RWPE1 (cell line): ENCODE data around the gene AP3B2.

ENCODE experiments used
- CTCF ChIA-PET: fragments of 350-600 bp; sonication (Branson Sonifier 250); formaldehyde crosslinking; extraction: SDS; loops from one replicate; lab custom pipeline; 2021; lab: Yijun Ruan, JAX
- POLR2A ChIA-PET: fragments of 400-600 bp; formaldehyde crosslinking; extraction: SDS; loops from one replicate; lab custom pipeline; 2020; ENCODE audit warnings: antibody characterized with exemption; ENCODE audit not compliant: low non-redundant PET; lab: Yijun Ruan, JAX
- DNase-seq: peaks from one replicate; pipeline ENCODE4 v3.0.0; 2012; ENCODE audit warnings: low spot score
- H3K27ac ChIP-seq: fragments of 450-650 bp; 2 replicates; pipeline ENCODE4 v1.5.1; 2017
- TF ChIP-seq, protein P1 (sequence below): fragments of 450-650 bp; conservative IDR thresholded peaks from 2 replicates; pipeline ENCODE4 v1.5.1; 2017; ENCODE audit warnings: low read depth, mild to moderate bottlenecking

The AP3B2 gene

DNA sequence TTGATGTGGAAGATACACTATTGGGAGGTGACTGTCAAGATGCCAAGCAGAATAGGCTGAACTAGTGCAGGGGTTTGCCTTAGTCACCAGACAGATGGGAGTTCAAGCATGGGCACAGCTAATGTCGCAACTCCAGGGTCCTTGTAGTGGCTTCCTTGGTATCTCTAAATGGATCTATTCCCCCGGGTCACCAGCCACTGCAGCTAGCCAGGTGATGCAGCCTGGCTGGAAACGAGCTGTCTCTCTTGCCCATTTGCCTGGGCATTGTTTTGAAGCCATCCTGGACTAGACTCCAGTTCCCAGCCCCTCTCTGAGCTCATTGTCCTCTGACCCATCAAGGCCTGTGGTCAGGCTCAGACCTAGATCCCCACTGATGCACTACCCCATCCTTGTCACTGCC lies 54.1 kb downstream of the AP3B2 start:
- no peak for DNase-seq
- ChIA-PET CTCF (interaction anchor here (0.7 kb wide), 1 partner anchor 10 kb away, joined by 3 read pairs; no protein-coding TSS in a partner anchor), POLR2A (no interaction called here)
- no peak overlapping the region for H3K27ac ChIP-seq
- TF ChIP-seq, protein P1, sequence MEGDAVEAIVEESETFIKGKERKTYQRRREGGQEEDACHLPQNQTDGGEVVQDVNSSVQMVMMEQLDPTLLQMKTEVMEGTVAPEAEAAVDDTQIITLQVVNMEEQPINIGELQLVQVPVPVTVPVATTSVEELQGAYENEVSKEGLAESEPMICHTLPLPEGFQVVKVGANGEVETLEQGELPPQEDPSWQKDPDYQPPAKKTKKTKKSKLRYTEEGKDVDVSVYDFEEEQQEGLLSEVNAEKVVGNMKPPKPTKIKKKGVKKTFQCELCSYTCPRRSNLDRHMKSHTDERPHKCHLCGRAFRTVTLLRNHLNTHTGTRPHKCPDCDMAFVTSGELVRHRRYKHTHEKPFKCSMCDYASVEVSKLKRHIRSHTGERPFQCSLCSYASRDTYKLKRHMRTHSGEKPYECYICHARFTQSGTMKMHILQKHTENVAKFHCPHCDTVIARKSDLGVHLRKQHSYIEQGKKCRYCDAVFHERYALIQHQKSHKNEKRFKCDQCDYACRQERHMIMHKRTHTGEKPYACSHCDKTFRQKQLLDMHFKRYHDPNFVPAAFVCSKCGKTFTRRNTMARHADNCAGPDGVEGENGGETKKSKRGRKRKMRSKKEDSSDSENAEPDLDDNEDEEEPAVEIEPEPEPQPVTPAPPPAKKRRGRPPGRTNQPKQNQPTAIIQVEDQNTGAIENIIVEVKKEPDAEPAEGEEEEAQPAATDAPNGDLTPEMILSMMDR = no peak

DNA sequence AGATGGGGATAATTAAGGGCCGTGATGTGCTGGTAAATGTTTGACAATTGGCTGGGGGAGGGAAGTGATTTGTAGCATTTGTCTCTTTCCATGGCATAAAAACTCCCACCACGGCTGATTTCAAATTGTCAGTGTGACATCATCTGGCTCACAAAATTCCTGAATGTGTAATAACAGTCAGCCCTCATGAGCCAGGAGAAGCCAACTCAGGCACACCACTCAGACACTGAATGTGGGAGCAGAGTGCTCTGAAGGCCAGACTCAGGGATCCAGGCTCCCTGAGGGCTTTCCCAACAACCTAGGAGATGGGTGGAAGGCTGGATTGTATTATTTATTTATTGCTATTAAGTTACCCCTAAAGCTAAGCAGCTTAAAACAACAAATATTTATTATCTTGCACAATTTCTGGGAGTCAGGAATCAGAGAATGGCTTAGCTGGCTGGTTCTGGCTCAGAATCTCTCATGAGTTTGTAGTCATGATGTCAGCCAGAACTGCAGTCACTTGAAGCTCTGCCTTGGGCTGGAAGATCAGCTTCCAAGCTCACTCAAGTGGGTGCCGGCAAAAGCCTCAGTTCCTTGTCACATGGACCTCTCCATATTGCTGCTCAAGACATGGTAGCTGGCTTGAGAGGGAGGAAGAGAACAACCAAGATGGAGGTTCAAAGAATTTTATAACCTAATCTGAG lies 56.0 kb downstream of the AP3B2 start:
- POLR2A ChIA-PET = no interaction called here
- CTCF ChIA-PET = no interaction called here
- no peak overlapping the region for H3K27ac ChIP-seq
- TF ChIP-seq, protein P1 = no peak
- DNase-seq = no peak

DNA sequence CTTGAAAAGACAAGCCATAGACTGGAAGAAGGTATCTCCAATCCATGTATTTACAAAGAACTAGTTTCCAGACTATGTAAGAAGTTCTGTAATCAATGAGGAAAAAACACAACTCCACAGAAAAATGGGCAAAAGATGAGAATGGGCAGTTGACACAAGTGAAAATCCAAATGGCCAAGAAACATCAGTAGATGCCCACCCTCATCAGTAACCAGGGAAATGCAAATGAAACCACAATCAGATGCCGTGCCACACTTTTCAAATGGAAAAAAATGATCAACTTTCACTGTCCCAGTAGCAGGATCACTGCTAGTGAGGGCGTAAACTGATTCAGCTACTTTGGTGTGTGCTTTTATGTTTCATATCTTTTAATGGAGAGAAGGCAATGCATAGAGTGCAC lies 58.0 kb downstream of the AP3B2 start:
- TF ChIP-seq, protein P1 = no peak
- DNase-seq = no peak
- H3K27ac ChIP-seq = no peak overlapping the region
- ChIA-PET CTCF (no interaction called here), POLR2A (no interaction called here)

DNA sequence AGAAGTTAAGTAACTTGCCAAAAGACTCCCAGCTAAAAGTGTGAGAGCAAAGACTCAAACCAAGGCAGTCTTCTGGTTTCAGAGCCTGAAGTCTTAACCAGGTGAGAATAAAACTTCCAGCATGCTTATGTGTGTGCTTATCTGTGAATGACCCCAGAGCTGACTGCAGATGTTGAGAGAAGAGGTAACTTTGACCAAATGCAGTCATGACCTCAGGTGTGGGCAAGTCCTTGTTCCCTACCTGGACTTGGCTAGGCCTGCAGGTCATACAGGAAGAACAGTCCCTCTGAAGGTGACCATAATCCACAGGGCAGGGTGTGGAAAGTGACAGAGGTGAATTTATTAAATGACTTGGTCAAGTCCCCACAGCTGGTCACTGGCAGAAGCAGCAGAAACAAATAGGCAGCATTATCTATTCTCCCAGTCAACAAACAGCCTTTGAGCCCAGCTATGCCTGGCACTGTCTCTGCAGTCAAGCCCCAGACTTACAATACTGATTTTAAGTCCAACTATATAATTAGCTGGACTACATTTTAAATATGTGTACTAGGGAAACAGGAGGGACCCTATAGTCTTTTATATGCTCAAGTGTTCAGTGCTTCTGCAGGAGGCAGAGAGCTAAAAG lies 59.5 kb downstream of the AP3B2 start:
- POLR2A ChIA-PET = no interaction called here
- DNase-seq = no peak
- CTCF ChIA-PET = interaction anchor here (0.6 kb wide), 1 partner anchor 404 kb away, joined by 3 read pairs; no protein-coding TSS in a partner anchor
- no peak overlapping the region for H3K27ac ChIP-seq
- TF ChIP-seq, protein P1 = no peak

DNA sequence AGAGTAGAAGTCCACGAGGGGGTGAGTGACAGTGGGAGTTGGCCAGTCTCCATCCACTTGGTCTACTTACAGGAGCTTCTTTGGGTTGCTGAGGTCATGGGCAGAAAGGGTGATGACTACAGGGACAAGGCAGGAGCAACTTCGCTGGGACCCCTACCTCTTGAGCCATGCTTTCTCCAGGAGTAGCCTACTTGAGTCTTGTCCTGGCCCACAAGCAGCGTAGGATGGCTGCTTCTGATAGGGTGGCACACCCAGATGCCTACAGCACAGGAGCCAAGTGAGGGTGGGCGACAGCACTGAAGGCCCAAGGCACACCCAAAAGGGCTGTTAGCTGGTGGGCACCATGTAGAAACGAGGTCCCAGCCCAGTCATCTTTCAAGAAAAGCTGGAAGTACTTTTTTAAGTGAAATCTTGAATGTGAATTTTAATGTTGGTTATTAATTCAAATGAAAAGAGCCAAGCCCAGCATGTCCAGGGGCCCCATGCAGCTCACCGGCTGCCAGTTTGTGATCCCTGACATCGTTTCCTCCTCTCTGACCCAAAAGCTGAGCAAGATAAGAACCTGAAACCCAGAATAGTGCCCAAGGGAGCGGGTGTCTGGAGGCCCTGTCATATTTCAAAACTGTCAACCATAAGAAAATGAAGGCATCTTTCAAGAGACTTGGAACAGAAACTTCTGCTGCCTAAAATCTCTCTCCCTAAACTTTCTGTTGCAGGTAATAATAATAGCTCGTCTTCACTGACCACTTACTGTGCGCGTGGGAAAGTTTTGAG lies 60.3 kb downstream of the AP3B2 start:
- POLR2A ChIA-PET = no interaction called here
- DNase-seq = no peak

More for the DNA sequence above, 60.3 kb downstream of the AP3B2 start:
- H3K27ac ChIP-seq = no peak overlapping the region
- TF ChIP-seq, protein P1 = no peak
- CTCF ChIA-PET = interaction anchor here (0.6 kb wide), 2 partner anchors 11 to 405 kb away, joined by 3 to 5 read pairs; no protein-coding TSS in a partner anchor
